HG02571 (cell line): Measurements from ENCODE around the gene SORCS2.

Experiments used
- ATAC-seq: cut with Tn5 transposase; IDR thresholded peaks from one replicate; pipeline ENCODE4 v1.9.1; 2021; ENCODE audit warnings: mild to moderate bottlenecking, moderate library complexity; ENCODE audit not compliant: unreplicated experiment

Gene SORCS2

DNA sequence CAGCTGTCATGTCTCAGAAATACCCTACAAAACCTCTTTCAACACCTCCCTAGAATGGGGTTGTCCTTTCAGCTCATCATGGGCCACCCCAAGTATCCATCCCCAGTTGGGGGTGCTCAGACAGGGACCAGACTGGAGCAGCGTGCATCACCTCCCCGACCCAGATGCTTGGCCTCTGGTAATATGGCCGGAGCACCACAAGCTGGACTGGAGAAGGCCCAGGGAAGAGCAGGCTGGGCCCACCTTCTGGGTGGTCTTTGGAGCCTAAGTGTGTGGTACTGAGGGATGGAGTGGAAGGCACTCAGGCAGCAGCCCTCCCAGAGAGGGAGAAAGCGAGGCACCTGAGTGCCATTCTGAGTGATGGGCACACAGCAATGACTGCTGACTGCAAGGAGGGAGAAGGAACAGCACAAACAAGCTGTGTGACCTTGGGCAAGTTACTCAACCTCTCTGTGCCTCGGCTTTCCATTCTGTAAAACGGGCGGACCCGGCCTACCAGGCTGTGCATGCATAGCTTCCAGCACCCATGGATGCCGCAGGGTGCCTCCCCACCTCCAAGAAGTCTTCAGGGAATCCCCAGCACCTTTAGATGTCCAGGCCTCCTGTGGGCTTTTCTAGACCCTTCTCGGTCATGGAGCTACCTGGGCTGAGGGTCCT, 519.1 kb downstream of the SORCS2 start:
- ATAC-seq, result no peak

DNA sequence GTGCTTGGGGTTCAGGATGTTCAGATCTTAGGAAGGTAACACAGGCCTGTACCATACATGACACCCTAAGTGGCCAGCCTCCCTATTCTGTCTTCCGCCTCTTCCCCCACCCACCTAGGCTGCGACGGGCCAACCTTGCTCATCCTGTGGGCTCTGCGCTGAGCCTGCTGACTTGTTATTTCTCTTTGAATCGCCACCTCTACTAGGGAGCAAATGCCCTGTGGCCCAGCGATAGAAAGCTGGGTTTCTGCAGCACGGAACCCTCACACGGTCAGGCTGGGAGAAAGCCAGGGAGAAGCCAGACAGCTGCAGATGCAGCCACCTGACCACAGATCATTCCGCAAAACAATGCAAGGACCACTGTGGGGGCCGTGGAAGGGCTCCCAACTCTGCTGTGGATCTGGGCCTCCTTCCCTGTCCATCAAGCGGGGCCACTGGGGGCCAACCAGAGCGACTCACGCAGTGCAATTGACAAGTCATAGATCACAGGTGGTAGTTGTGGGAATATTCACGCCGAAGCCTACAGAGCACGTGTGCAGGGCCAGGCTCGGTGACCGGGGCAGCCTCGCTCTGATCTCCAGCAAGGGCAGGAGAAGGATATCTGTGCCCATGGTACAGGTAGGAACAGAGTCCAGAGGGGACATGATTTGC, 519.8 kb downstream of the SORCS2 start:
- no peak for ATAC-seq

DNA sequence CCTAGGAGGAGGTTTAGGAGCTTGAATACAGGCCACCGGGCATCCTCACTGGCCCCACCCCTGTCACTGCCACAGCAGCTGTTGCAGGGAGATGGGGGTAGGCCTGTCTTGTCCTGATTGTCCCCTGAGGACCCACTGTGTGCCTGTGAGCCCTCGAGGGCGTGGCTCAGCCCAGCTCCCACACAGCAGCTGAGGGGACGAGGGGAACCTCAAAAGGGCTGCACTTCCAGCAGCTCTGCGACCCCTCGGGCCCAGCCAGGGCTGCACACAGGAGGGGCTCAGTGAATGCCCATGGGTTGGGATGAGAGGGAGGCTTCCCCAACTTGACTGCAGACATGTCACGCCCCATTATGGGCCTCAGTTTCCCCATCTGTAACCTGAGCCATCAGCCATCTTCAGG, 521.4 kb downstream of the SORCS2 start:
- no peak for ATAC-seq

DNA sequence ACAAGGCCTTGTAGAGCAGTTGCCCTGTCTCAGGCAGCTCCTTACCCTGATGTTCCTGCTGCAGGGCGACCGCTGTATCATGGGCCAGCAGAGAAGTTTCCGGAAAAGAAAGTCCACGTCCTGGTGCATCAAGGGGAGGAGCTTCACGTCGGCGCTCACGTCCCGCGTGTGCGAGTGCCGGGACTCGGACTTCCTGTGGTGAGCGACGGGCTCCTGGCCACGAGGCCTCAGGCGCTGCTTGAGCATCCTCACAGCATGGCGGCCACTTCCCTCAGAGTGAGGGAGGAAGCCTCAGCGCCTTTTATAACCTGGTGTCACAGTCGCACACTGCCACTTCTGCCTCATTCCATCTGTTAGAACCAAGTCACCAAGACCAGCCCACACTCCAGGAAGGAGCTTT, 521.8 kb downstream of the SORCS2 start:
- no peak for ATAC-seq

DNA sequence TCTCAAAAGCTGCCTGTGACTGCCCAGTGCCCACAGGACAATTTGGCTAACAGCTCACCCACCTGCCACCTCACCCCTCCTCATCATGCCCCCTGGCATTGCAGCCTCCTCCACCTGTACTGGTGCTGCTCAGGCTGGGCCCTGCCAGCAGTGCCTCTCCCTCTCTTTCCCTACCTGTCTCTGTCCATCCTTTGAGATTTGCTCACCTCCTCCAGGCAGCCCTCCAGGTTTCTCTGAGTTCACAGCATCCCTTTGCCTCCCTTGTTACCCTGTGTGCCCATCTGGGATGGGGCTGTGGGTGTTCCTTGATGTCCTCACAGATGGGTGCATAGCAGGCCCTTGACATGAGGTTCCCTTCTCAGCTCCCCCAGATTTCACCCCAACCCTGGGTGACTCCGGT, 522.4 kb downstream of the SORCS2 start:
- ATAC-seq, result no peak

DNA sequence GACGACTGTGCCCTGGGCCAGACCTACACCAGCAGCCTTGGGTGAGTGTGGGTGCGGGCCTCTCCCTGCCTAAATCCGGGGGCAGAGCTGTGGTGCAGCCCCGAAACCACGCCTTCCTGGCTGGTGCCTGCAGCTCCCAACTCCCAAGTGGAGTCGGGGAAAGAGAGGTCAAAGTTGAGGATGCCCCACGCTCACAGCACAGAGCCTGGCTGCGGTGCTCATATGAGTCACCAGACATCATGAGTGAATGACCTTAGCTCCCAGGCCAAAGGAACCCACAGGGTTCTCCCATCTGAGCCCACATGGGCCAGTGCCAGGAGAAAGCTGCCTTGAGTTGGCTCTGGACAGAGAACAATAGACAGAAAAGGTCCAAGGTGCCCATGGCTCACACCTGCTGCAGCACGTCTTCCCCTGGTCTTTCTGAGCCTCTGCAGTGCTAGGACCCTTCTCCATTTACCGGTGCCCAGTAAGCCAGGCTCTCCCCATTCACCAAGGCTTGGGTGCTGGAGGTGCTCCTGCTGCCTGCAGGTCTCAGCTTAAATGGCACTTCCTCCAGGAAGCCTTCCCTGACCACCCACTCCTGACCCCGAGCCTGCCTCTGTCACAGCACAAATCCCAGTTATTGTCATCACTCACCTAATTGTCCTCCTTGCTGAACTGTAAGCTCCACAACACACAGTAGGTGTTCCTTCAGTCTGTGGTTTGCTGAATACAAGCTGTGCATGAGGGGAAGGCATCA, 523.1 kb downstream of the SORCS2 start:
- no peak for ATAC-seq

DNA sequence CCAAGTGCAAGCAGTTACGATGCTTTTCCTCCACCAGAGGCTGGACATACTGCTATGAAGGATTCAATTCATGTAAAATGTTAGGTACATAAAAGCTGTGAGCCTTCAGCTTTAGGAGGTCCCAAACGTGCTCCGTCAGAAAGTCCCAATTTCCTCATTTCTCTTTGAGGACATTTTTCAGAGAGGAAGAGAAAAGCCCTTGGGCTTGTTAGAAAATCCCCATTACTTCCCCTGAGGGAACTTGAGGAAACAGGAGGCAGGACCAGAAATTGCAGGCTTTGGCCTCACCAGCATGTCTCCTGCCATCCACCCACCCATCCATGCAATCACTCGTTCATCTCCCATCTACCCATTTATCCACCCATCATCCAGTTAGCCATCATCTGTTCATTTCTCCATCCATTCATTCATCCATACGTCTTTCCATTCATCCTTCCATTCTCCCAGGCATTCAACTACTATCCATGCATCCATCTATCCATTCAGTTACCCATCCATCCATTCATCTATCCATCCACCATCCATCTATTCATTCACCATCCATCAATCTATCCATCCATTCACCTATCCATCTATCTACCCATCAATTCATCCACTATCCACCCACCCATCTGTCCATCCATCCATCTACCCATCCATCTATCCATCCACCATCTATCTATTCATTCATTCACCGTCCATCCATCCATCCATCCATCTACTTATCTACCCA, 523.8 kb downstream of the SORCS2 start:
- no peak for ATAC-seq

DNA sequence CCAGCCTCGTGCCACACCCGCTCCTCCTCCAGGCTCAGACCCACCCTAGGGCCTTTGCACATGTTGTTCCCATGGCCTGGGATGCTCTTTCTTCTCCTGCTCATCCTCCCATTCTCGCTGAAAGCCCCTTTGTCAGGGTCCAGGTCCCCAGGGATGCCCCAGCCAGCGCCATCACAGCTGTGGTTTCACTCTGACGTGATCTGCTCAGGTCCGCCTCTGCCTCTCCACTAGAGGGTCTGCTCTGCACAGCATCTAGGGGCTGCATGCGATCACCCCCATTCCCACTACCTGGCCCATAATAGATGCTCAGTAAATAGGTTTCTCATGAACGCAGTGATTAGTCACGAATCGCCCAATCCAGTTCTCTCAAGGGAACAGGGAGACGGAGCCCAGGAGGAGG, 524.8 kb downstream of the SORCS2 start:
- ATAC-seq, result no peak

DNA sequence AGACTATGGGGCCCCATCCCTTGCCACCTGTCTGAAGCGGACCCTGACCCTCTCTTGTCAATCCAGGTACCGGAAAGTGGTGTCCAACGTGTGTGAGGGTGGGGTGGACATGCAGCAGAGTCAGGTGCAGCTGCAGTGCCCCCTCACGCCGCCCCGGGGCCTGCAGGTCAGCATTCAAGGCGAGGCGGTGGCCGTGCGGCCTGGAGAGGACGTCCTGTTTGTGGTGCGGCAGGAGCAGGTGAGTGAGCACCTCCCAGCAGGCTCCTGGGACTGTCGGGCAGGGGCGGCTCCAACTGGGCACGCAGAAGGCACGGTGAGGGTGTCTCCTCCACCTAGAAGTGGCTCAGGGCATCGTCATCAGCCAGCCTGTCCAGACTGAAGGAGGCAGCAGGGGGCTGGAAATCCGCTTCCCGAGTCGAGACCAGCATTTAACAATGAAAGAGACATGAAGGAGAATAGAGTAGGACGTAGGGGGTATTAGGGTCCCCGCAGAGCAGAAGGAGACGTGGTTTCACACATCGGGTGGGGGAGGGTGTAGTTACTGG, 525.7 kb downstream of the SORCS2 start:
- ATAC-seq, result no peak

DNA sequence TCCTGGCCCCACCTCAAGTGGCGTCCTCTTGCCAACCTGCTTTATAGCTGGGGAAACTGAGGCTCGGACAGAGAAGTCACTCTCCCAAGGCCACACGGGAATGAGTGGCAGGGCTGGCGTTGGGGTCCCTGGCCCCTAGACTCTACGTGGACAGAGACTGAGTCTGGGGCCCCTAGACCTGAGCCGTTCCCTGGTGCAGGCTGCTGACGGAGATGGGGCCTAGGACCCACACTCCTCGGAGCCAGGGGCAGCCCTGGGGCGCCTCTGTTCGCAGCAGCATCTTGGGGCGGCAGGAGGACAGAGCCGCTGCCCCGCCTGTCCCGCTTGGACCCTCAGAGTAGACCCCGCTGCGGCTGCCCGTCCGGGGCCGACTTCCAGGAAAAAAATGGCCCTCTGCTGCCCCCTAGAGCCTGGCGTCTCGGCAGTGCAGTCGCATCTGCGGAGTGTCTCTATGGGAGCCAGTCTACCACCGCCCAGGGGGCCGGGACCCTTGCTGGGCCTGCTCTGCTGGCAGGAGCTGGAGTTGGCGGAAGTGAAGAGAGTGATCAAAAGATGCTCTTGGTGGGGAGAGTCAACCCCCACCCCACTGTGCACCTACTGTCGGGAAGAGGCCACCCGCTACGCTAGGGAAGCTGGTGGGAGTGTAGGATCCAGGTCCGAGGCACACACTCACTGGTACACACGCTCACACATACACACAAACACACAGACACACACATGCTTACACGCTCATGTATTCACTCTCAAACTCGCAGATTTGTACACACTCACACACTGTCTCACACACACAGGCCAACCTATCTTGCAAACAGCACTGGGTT, 527.2 kb downstream of the SORCS2 start:
- ATAC-seq, result no peak

DNA sequence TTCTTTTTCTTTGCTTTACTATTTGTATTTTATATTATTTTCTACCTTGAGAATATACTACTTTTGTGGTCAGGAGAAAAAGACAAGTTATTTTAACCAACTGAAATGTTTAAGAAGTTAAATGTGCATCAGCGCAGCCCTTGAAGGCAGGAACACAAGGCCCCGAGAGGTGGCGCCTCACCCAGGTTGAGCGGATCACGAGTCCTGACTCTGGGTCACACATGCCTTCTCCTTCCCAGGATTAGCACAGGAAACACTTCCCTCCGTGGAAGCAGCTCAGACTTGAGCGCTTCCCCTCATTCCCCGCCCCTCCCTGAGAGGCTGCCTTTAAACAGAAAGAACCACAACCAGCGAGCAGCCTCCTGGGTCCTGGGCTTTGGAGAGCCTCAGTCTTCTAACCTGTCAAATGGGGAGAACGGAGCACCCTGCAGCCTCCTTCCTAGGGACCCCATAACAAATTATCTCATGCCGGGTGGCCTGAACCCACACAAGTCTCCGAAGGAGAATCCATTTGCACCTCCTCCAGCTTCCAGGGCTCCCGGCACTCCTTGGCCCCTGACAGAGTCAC, 529.7 kb downstream of the SORCS2 start:
- no peak for ATAC-seq

DNA sequence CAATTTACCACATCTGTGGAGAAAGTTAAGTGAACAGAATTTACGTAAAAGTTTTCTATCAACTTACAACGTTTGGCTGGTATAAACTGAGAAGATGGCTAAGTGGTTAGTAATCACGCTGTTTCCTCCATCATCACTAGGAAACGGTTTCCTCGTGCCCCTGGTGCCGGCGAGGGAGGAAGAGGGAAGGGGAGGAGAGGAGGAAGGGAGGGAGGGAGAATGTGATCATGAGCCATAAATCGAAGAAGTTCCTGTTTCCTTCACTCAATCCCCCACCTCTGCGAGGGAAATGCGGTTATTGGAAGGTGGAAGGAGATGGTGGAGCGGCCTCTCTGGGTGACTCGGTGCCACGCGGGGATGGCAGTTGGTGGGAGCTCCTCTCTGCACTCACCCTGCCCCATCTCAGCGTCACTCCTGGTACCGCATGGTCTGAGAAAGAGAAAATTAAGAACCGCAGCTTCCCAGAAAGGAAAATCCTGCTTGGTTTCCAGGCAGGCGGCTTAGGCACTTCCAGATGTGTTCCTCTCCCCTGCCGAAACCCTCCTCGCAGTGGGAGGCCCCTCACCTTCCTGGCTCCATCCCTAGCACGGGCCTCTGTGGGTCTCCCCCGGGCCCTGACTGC, 530.5 kb downstream of the SORCS2 start:
- ATAC-seq, result no peak

DNA sequence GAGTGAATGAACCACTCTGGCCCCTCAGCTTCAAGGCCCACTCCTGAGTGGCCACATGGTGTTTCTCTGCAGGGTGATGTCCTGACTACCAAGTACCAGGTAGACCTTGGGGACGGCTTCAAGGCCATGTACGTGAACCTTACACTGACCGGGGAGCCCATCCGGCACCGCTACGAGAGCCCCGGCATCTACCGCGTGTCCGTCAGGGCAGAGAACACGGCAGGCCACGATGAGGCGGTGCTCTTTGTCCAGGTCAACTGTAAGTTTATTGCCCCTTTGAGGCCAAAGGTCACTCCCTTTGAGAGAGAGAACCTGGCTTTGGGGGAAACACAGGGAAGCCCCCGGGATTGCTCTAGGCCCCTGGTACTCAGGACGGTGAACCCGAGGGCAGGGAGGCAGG, 531.3 kb downstream of the SORCS2 start:
- ATAC-seq, result no peak

DNA sequence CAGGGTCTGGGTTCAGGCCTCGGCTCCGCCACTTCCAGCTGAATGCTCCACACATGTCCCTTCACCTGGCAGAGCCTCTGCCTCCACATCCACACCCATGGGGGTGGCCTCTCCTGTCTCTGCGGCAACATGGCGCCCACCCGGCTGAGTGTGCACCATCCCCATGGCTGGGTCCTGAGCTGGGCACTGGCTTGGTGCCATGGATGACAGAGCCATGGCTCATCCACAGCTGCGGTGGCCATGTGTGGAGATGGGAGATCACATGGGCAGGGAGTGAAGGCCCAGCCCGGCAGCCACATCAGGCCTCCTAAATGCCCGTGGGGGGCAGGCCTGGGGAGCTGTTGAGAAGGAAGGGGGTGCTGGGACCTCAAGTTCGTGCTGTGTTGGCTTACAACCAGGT, 533.6 kb downstream of the SORCS2 start:
- ATAC-seq, result no peak

DNA sequence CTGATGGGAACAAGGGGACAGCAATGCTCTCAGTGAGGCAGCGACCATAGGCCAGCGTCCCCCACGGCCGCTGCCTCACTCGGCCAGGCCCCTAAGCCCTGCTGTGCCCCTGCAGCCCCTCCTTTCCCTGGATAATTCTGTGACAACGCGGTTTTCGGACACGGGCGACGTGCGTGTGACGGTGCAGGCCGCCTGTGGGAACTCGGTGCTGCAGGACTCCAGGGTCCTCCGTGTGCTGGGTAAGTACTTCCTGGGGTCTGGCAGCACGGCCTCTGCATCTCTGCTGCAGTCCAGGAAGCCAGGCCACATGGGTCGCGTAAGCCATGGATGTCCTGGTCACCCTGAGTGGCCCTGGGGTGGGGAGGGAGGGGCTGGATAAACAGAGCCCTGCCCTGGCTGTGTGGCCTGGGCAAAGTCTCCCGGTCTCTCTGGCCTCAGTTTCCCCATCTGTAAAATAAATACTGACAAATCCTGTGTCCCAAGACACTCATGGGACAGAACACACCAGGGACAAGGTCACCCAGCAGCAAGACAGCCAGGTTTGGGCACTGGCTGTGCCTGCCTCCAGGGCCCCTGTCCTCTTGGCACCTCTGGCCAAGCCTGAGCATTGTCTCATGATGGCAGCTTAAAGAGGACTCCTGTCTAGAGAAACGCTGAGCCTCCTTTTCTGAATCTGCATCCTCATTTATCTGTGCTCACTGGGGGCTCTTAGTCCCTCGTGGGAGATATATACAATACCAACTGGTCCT, 534.5 kb downstream of the SORCS2 start:
- ATAC-seq, result no peak

DNA sequence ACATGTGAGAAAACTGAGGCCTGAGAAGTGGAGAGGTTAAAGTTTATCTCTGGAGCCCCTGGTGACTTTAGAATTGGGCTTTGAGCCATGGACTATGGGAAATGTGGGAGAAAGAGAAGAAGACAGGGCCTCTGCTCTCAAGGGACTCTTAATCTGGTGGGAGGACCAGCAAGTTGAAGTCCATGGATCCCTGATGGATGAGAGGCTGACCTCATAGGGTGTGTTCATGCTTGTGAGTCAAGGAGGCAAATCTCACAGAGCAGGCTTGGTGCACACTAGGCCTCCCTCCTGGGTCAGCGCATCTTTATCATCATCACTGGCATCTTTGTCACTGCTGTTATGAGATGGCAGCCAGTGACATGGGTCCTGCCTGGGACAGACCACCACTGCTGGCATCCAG, 535.4 kb downstream of the SORCS2 start:
- ATAC-seq, result no peak

DNA sequence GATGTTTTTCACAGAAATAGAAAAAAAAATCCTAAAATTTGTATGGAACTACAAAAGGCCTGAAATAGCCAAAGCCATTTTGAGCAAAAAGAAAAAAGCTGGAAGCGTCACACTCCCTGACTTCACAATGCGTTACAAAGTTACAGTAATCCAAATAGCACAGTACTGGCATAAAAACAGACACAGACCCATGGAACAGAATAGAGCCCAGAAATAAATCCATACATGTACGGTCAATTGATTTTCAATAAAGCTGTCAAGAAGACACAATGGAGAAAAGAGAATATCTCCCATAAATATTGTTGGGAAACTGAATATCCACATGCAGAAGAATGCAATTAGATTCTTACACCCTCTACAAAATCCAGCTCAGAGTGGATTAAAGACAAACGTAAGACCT, 539.1 kb downstream of the SORCS2 start:
- ATAC-seq, result no peak

DNA sequence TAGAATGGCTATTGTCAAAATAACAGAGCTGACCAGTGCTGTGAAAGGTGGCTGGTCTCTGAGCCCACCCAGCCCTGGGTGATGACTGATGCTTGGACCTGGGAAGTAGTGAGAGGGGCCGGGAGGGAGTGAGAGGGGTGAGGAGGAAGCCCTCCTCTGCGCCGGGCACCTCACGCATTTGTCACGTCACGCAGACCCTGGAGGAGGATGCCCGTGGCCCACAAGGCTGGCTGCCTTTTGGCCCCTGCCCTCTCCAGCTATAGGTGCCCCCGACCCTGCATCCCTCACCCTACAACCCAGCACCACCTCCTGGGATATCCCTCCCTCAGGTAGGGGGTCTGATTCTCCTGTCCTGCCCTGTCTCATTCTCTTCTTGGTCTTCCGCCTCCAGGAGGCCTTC, 539.9 kb downstream of the SORCS2 start:
- ATAC-seq, result no peak

DNA sequence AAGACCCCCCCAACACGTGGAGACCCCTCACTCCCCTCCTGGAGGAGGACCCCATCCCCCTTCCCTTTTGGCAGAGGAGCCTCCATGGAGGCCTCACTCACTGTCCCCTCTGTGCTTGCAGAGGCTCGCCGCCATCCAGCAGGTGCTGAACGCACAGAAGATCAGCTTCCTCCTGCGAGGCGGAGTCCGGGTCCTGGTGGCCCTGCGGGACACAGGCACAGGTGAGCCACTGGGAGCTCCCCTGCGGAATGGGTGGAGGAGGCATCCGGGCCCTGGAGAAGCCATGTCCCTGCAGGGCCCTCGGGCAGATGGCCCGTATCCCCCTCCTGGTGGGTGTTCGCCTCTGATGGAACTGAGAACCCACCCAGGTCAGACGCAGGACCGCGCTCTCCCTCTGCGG, 540.9 kb downstream of the SORCS2 start:
- ATAC-seq, result no peak
